ENCODE results near the gene FBXW11. TPM values are rescaled to one million over a fixed set of nuclear protein-coding genes. Genes with fewer than 3 reads are reported as not detected.
"Not testable (repeated sequence)": the region's sequence is repeated elsewhere in the genome, so short reads cannot be mapped to it uniquely, and the experiment has no call there.

Gene FBXW11
- total RNA-seq, 1 donor from 2014 or later, result 47.3 TPM

DNA sequence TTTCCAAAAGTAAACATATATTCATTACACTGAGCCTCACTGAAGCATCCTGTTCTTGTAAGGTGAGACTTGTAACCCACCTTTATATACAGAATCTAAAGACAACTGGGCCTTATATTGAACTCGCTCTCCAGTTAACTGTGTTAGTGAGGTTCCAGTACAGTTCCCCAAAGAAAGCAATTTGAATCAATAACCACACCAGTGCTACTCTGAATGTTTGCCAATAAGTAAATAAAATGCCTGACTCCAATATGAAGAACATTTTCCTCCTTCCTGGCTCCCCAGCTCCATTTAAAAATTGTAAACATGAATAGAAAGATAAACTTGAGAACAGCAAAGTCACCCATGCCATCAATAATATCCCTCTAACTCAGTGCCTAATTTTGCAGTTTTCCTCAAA is 50.1 kb downstream of the FBXW11 start:
- peaks cover 54% of the 10 kb centered on the region for H3K4me1 Mint-ChIP-seq (ENCODE audit: low read depth)
- intact Hi-C loops (cut with micrococcal nuclease), result loop anchor here (2.0 to 5.0 kb wide), 2 partner anchors 111 to 232 kb away; partner anchors contain the start of gene STK10
- no peak for DNase-seq (ENCODE audit: low spot score)
- no peaks in the 10 kb centered on the region for H3K9me3 Mint-ChIP-seq
- no peak overlapping the region for H3K27ac Mint-ChIP-seq
- no peak overlapping the region for H3K4me3 Mint-ChIP-seq (ENCODE audit: low read depth)
- peaks cover 12% of the 10 kb centered on the region for H3K36me3 Mint-ChIP-seq (ENCODE audit: low read depth)
- H3K27me3 Mint-ChIP-seq (ENCODE audit: low read depth), result no peaks in the 10 kb centered on the region

- Mint-ChIP-seq H3K36me3 (ENCODE audit: low read depth) (peaks cover 12% of the 10 kb centered on the region), H3K27me3 (ENCODE audit: low read depth) (no peaks in the 10 kb centered on the region), H3K27ac (no peak overlapping the region), H3K4me3 (ENCODE audit: low read depth) (no peak overlapping the region), H3K4me1 (ENCODE audit: low read depth) (peaks cover 49% of the 10 kb centered on the region), H3K9me3 (no peaks in the 10 kb centered on the region)
- no peak for DNase-seq (ENCODE audit: low spot score)
- intact Hi-C loops (cut with micrococcal nuclease), result loop anchor here (2.0 to 5.0 kb wide), 2 partner anchors 112 to 233 kb away; partner anchors contain the start of gene STK10
Observed at GRCh38 chr5:171955761-171956160, 50.7 kb downstream of the FBXW11 start.

GRCh38 chr5:171954721-171955120 is 51.7 kb downstream of the FBXW11 start:
- H3K36me3 Mint-ChIP-seq (ENCODE audit: low read depth), result peaks cover 6% of the 10 kb centered on the region
- no peaks in the 10 kb centered on the region for H3K9me3 Mint-ChIP-seq
- DNase-seq (ENCODE audit: low spot score), result no peak
- H3K4me3 Mint-ChIP-seq (ENCODE audit: low read depth), result no peak overlapping the region
- H3K27ac Mint-ChIP-seq, result no peak overlapping the region
- H3K27me3 Mint-ChIP-seq (ENCODE audit: low read depth), result no peaks in the 10 kb centered on the region
- intact Hi-C loops (cut with micrococcal nuclease), result loop anchor here (5.0 kb wide), 1 partner anchor 113 kb away; no protein-coding TSS in a partner anchor
- H3K4me1 Mint-ChIP-seq (ENCODE audit: low read depth), result peaks cover 42% of the 10 kb centered on the region

DNA sequence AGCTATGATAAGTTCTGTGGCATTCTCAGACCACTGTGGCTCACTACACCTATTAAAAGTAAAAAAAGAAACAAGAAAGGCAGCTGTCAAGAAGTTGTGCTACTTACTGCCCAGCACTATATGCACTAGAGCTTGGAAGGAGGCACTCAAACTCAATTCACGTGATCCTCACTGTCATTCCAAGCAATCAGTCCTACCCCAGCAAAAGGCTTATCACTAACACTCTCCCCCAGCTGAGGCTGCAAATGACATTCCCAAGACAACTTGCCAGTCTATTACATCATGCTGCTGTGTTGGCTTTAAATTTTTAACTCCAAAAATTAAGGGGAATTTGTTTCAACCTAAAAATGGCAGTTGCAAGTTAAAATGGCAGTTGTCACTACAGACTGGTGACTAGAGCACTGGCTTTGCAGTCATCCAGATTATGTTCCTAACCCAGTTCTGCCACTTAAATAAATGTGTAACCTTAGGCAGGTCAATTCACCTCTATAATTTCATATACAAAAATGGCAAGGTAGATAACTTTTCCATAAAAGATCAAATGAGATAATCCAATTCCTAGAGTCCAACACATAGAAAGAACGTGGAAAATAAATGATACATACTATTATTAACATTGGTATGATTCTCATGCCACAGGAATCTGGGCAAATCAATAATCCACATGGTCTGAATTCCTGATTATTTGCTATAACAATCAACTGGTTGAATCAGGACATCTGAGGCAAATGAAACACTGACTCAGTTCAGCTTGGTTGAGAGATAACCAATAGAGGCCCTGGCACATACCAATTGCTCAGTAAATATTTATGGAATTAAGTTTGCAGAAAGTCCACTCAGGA is 52.4 kb downstream of the FBXW11 start:
- no peak overlapping the region for H3K4me3 Mint-ChIP-seq (ENCODE audit: low read depth)
- H3K36me3 Mint-ChIP-seq (ENCODE audit: low read depth), result peaks cover 3% of the 10 kb centered on the region
- no peaks in the 10 kb centered on the region for H3K27me3 Mint-ChIP-seq (ENCODE audit: low read depth)
- H3K27ac Mint-ChIP-seq, result no peak overlapping the region
- no peaks in the 10 kb centered on the region for H3K9me3 Mint-ChIP-seq
- intact Hi-C loops (cut with micrococcal nuclease), result no loop called here
- DNase-seq (ENCODE audit: low spot score), result no peak
- H3K4me1 Mint-ChIP-seq (ENCODE audit: low read depth), result peaks cover 42% of the 10 kb centered on the region

- Mint-ChIP-seq H3K27me3 (ENCODE audit: low read depth) (no peaks in the 10 kb centered on the region), H3K4me1 (ENCODE audit: low read depth) (peaks cover 23% of the 10 kb centered on the region), H3K4me3 (ENCODE audit: low read depth) (no peak overlapping the region), H3K36me3 (ENCODE audit: low read depth) (no peaks in the 10 kb centered on the region), H3K9me3 (no peaks in the 10 kb centered on the region), H3K27ac (no peak overlapping the region)
- DNase-seq (ENCODE audit: low spot score), result no peak
- intact Hi-C loops (cut with micrococcal nuclease), result no loop called here
Observed at GRCh38 chr5:171952021-171952420, 54.4 kb downstream of the FBXW11 start.

DNA sequence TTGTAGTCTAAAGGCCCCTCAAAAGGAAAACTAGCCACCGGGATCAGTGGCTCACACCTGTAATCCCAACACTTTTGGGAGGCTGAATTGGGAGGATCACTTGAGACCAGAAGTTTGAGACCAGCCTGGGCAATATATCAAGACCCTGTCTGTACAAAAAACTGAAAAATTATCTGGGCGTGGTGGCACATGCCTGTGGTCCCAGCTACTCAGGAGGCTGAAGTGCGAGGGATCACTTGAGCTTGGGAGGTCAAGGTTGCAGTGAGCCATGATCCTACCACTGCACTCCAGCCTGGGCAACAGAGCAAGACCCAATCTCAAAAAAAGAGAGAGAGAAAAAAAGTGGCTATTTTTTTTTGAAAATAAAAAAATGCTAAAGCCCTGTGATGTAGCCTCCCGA is 55.2 kb downstream of the FBXW11 start:
- intact Hi-C loops (cut with micrococcal nuclease), result no loop called here
- Mint-ChIP-seq H3K4me3 (ENCODE audit: low read depth) (no peak overlapping the region), H3K27me3 (ENCODE audit: low read depth) (no peaks in the 10 kb centered on the region), H3K27ac (no peak overlapping the region), H3K36me3 (ENCODE audit: low read depth) (no peaks in the 10 kb centered on the region), H3K4me1 (ENCODE audit: low read depth) (peaks cover 15% of the 10 kb centered on the region), H3K9me3 (no peaks in the 10 kb centered on the region)
- DNase-seq (ENCODE audit: low spot score), result no peak

DNA sequence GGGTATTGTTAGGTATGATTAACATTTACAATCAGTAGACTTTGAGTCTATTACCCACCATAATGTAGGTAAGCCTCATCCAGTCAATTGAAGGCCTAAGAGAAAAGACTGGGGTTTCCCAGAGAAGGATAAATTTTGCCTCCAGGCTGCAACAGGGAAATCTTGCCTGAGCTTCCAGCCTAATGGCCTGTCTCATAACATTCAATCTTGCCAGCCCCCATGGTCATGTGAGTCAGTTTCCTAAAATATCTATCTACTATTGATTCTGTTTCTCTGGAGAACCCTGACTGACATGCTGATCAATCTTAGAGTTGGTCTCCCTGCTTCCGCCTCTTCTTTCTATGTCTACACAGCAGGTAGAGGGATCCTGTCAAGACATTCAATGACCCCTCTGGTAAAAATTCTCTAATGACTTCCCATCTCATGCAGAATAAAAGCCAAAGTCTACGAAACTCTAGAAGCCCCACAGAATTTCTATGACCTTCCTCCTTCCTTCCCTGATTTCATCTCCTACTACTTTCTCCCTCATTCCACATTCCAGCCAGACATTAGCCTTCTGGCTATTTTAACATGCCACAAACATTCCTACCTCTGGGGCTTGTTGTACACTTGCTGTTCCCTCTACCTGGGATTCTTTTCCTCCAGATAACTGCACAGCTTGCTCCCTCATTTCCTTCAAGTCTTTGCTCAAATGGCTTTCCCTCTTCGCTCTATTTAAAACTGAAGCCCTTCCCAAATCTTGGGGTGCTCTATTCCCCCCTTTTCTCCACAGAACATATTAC is 60.2 kb downstream of the FBXW11 start:
- Mint-ChIP-seq H3K4me3 (ENCODE audit: low read depth) (no peak overlapping the region), H3K27ac (no peak overlapping the region), H3K27me3 (ENCODE audit: low read depth) (no peaks in the 10 kb centered on the region), H3K9me3 (no peaks in the 10 kb centered on the region), H3K4me1 (ENCODE audit: low read depth) (peaks cover 8% of the 10 kb centered on the region), H3K36me3 (ENCODE audit: low read depth) (no peaks in the 10 kb centered on the region)
- no peak for DNase-seq (ENCODE audit: low spot score)
- intact Hi-C loops (cut with micrococcal nuclease), result no loop called here

DNA sequence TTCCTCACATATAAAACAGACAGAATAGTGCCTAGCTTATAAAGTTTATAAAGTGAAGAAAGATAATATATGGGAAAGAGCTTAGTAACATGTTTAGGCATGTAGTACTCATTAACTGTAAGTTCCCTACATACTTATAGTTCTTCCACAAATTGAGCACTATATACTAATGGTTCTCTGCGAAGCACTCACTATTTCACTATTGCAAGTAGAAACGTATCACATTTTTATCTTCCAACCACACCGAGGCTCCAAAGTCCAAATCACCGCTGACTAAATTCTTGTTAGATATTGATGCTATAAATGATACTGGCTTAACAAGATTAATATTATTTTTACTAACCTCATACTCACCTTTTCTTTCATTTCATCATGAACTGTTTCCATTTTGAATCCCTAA is 61.0 kb downstream of the FBXW11 start:
- H3K4me1 Mint-ChIP-seq (ENCODE audit: low read depth), result peaks cover 10% of the 10 kb centered on the region
- DNase-seq (ENCODE audit: low spot score), result no peak
- H3K27ac Mint-ChIP-seq, result no peak overlapping the region
- no peak overlapping the region for H3K4me3 Mint-ChIP-seq (ENCODE audit: low read depth)
- no peaks in the 10 kb centered on the region for H3K27me3 Mint-ChIP-seq (ENCODE audit: low read depth)
- H3K36me3 Mint-ChIP-seq (ENCODE audit: low read depth), result no peaks in the 10 kb centered on the region
- intact Hi-C loops (cut with micrococcal nuclease), result no loop called here
- H3K9me3 Mint-ChIP-seq, result no peaks in the 10 kb centered on the region

GRCh38 chr5:171945066-171945465 is 61.4 kb downstream of the FBXW11 start:
- intact Hi-C loops (cut with micrococcal nuclease), result no loop called here

DNA sequence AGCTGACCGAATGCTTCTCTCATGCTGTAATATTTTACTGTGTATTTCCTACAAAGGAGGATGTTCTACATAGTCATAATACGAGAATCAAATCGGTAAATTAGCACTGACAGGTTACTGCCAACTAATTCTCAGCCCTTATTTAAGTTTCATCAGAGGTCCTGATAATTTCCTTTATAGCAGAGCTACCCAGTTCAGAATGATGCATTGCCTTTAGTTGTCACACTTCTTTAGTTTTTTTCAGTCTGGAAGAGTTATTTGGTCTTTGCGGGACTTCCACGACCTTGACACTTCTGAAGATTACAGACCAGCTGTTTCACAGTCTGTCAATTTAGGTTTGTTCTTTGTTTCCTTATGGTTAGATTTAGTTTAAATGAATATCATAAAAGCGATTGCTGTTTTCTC is 64.3 kb downstream of the FBXW11 start:
- H3K4me3 Mint-ChIP-seq (ENCODE audit: low read depth); DNase-seq (ENCODE audit: low spot score); intact Hi-C loops (cut with micrococcal nuclease): not testable (repeated sequence)

More at GRCh38 chr5:171945066-171945465, 61.4 kb downstream of the FBXW11 start:
- Mint-ChIP-seq H3K36me3 (ENCODE audit: low read depth) (no peaks in the 10 kb centered on the region), H3K27ac (no peak overlapping the region), H3K4me1 (ENCODE audit: low read depth) (peaks cover 12% of the 10 kb centered on the region), H3K9me3 (no peaks in the 10 kb centered on the region), H3K4me3 (ENCODE audit: low read depth) (no peak overlapping the region), H3K27me3 (ENCODE audit: low read depth) (no peaks in the 10 kb centered on the region)
- DNase-seq (ENCODE audit: low spot score), result no peak

GRCh38 chr5:171941675-171942074 is 64.8 kb downstream of the FBXW11 start:
- H3K9me3 Mint-ChIP-seq; H3K27me3 Mint-ChIP-seq (ENCODE audit: low read depth); intact Hi-C loops (cut with micrococcal nuclease); H3K27ac Mint-ChIP-seq; H3K4me3 Mint-ChIP-seq (ENCODE audit: low read depth); DNase-seq (ENCODE audit: low spot score); H3K36me3 Mint-ChIP-seq (ENCODE audit: low read depth): not testable (repeated sequence)
- H3K4me1 Mint-ChIP-seq (ENCODE audit: low read depth), result peaks cover 12% of the 10 kb centered on the region

More for the DNA sequence above, 64.3 kb downstream of the FBXW11 start:
- not testable (repeated sequence) for H3K27me3 Mint-ChIP-seq (ENCODE audit: low read depth); H3K27ac Mint-ChIP-seq; H3K9me3 Mint-ChIP-seq; H3K36me3 Mint-ChIP-seq (ENCODE audit: low read depth)
- H3K4me1 Mint-ChIP-seq (ENCODE audit: low read depth), result peaks cover 12% of the 10 kb centered on the region

DNA sequence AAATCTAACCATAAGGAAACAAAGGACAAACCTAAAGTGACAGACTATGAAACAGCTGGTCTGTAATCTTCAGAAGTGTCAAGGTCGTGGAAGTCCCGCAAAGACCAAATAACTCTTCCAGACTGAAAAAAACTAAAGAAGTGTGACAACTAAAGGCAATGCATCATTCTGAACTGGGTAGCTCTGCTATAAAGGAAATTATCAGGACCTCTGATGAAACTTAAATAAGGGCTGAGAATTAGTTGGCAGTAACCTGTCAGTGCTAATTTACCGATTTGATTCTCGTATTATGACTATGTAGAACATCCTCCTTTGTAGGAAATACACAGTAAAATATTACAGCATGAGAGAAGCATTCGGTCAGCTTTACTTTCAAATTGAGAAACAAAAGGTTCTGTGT is 65.2 kb downstream of the FBXW11 start:
- intact Hi-C loops (cut with micrococcal nuclease); H3K27me3 Mint-ChIP-seq (ENCODE audit: low read depth): not testable (repeated sequence)
- peaks cover 12% of the 10 kb centered on the region for H3K4me1 Mint-ChIP-seq (ENCODE audit: low read depth)

GRCh38 chr5:171939951-171940350 is 66.5 kb downstream of the FBXW11 start:
- Mint-ChIP-seq H3K4me1 (ENCODE audit: low read depth) (peaks cover 12% of the 10 kb centered on the region), H3K4me3 (ENCODE audit: low read depth) (no peak overlapping the region), H3K36me3 (ENCODE audit: low read depth) (peaks cover 6% of the 10 kb centered on the region), H3K9me3 (no peaks in the 10 kb centered on the region), H3K27ac (no peak overlapping the region), H3K27me3 (ENCODE audit: low read depth) (no peaks in the 10 kb centered on the region)
- intact Hi-C loops (cut with micrococcal nuclease), result no loop called here
- no peak for DNase-seq (ENCODE audit: low spot score)

More for the DNA sequence above, 65.2 kb downstream of the FBXW11 start:
- not testable (repeated sequence) for H3K36me3 Mint-ChIP-seq (ENCODE audit: low read depth); H3K4me3 Mint-ChIP-seq (ENCODE audit: low read depth); H3K27ac Mint-ChIP-seq; H3K9me3 Mint-ChIP-seq; DNase-seq (ENCODE audit: low spot score)
